ENCODE results near the gene KCNB1.

- no peak for TF ChIP-seq CTCF (IDR thresholded peaks at IDR 0.05)
- TF ChIP-seq POLR2A (IDR thresholded peaks at IDR 0.05): no peak
- TF ChIP-seq POLR2AphosphoS5 (IDR thresholded peaks at IDR 0.05): no peak
Measured at GRCh38 chr20:49426395-49426794, 56.1 kb downstream of the KCNB1 start.

Data from breast epithelium (tissue), 3 donors.